Transverse colon (tissue), 4 donors: Measurements from ENCODE around the gene WNT6. TPM values are rescaled to one million over a fixed set of nuclear protein-coding genes. Genes with fewer than 3 reads are reported as not detected.

Experiments used
- DNase-seq: peaks from one replicate; pipeline ENCODE4 v3.0.0-alpha.2; 2019
- H3K27ac ChIP-seq, 4 donors: fragments of 200-600 bp; sonication (generic); 2 replicates each; pipeline ENCODE4 v1.5.1; 2016 to 2018; ENCODE audit warnings: inconsistent platforms in 4 of 4
- H3K27me3 ChIP-seq: fragments of 200-600 bp; sonication (generic); 2 replicates; pipeline ENCODE4 v1.5.1; 2017; ENCODE audit warnings: inconsistent platforms
- H3K36me3 ChIP-seq, 4 donors: fragments of 200-600 bp; sonication (generic); 2 replicates each; pipeline ENCODE4 v1.5.1; 2017 to 2019; ENCODE audit warnings: inconsistent platforms in 4 of 4
- H3K4me1 ChIP-seq, 4 donors: fragments of 200-600 bp; sonication (generic); 2 replicates each; pipeline ENCODE4 v1.5.1; 2017 to 2020; ENCODE audit warnings: inconsistent platforms in 4 of 4
- H3K4me3 ChIP-seq, 4 donors: fragments of 200-600 bp; sonication (generic); 1 replicate in 1 of 4; 2 replicates in 3 of 4; pipeline versions ENCODE4 v1.5.1 to v1.6.1; 2017 to 2019; ENCODE audit warnings: inconsistent platforms in 4 of 4
- H3K9me3 ChIP-seq, 2 donors: fragments of 200-600 bp; sonication (generic); 2 replicates each; pipeline ENCODE4 v1.5.1; 2017 to 2019; ENCODE audit warnings: inconsistent platforms in 2 of 2
- CTCF ChIP-seq, 5 experiments: fragments of 200-600 bp in 3 of 5; fragments of 450-650 bp in 2 of 5; sonication (generic) in 3 of 5; IDR thresholded peaks; 1 replicate in 2 of 5; 2 replicates in 3 of 5; pipeline ENCODE4 v1.5.1; 2016 to 2017; ENCODE audit warnings: antibody characterized with exemption in 5 of 5, inconsistent platforms in 3 of 5, mild to moderate bottlenecking in 2 of 5, moderate library complexity in 1 of 5
- EP300 ChIP-seq: sonication (generic); formaldehyde crosslinking; IDR thresholded peaks from one replicate; pipeline ENCODE4 v1.6.1; 2017; ENCODE audit warnings: antibody characterized with exemption, low read depth
- POLR2A ChIP-seq: fragments of 450-650 bp; IDR thresholded peaks from one replicate; pipeline ENCODE4 v1.6.1; 2016; ENCODE audit warnings: antibody characterized with exemption, mild to moderate bottlenecking, moderate library complexity
- POLR2AphosphoS5 ChIP-seq, 3 donors: sonication (generic); formaldehyde crosslinking; IDR thresholded peaks; one replicate each; pipeline ENCODE4 v1.6.1; 2016; ENCODE audit warnings: antibody characterized with exemption in 3 of 3
- WGBS, 2 donors: methylation state at CpG; one replicate each; pipeline ENCODE4 v1.1.5; 2018; ENCODE audit warnings: low coverage in 1 of 2; 5-methylcytosine and 5-hydroxymethylcytosine counted together
- in situ Hi-C, 4 donors: fragments of 200-750 bp; cut with MboI; loops; one replicate each; pipeline versions ENCODE4 v1.15.0 to v1.15.1; 2017; ENCODE audit warnings: low sequenced_read_pairs in 3 of 4, low pct_ligation_motif_present in 1 of 4, low pct_unique_long_range_greater_than_20kb in 1 of 4
- intact Hi-C: fragments of 100-400 bp; cut with DNase I; formaldehyde crosslinking; loops from one replicate; pipeline ENCODE4 v1.15.1; 2023; ENCODE audit warnings: low total_unique reads
- total RNA-seq, 4 donors: library from RNA; depleted of rRNA; stranded (reverse); fragments of >200 nt; gene quantifications; one replicate each; pipeline ENCODE4 v1.1.0, GENCODE V29; 2016

Gene WNT6
- total RNA-seq, 4 donors from 2014 or later, result 0.82 to 164 (median 1.7) TPM; not detected in 1

DNA sequence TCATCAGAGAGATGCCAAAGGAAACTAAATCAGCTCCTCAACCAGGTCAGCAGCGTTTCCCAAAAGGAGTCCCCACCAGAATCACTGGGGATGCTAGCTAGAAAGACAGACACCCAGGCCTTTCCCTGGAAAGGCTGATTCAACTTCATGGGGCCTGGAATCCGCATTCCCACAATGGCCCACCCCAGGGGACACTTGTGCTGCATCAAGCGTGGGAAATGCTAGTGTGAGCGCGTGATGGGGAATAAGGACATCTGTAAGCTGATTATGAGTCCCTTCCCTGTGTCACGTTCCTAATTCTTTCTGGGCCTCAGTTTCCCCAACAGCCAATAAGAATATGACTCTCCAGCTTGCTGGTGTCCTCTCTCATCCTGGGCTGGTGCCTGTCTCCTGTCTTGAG lies 18.9 kb downstream of the WNT6 start:
- intact Hi-C loops, result no loop called here
- no peak for DNase-seq
- Histone ChIP-seq H3K4me1 (peaks cover 5 to 26% (median 17%) of the 10 kb centered on the region in 4 donors), H3K9me3 (no peaks in the 10 kb centered on the region), H3K27ac (peak overlapping the region in 1 of 4 donors; percentile 30), H3K4me3 (no peak overlapping the region), H3K27me3 (peaks cover 99% of the 10 kb centered on the region), H3K36me3 (no peaks in the 10 kb centered on the region)
- in situ Hi-C loops, result no loop called here
- WGBS, 2 donors, result 20 to 78% methylated on average over 1 to 6 of the region's 6 CpGs
- TF ChIP-seq POLR2AphosphoS5 (IDR thresholded peaks at IDR 0.05), result no peak

- WGBS, 2 donors, result 38% methylated on average over 15 of the region's 16 CpGs; no CpG with 5 or more reads in 1 of the 2 donors
- H3K27me3 ChIP-seq, result peaks cover 99% of the 10 kb centered on the region
- TF ChIP-seq EP300 (no peak), POLR2AphosphoS5 (IDR thresholded peaks at IDR 0.05) (peak in 1 of 3 donors; percentile 15)
- no peaks in the 10 kb centered on the region for H3K9me3 ChIP-seq
- H3K27ac ChIP-seq, result peak overlapping the region in 2 of 4 donors; percentile 10 to 79
- peaks cover 5 to 31% (median 24%) of the 10 kb centered on the region in 4 donors for H3K4me1 ChIP-seq
- no peak overlapping the region for H3K4me3 ChIP-seq
- peak; percentile 59 for DNase-seq
- in situ Hi-C loops (no loop called here), intact Hi-C loops (no loop called here)
- no peaks in the 10 kb centered on the region for H3K36me3 ChIP-seq
Observed at GRCh38 chr2:218878926-218879761, 19.5 kb downstream of the WNT6 start.

DNA sequence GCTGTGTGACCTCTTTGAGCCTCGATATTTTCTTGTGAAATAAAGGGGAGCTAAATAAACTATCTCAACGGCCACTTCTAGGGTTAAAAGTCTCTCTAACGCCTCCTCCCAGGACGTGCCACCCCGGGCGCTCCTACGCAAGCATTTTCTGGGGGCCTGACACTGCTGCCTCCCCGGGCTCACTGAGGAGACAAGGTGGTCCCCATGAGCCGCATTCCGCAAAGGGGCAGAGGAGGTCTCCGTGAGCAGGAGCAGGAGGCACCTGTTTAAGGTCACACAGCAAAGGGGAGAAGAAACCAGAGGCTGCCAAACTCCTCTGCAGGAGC lies 20.1 kb downstream of the WNT6 start:
- no peak for TF ChIP-seq POLR2A
- TF ChIP-seq EP300, result no peak
- TF ChIP-seq CTCF (IDR thresholded peaks at IDR 0.05), result no peak
- TF ChIP-seq POLR2AphosphoS5 (IDR thresholded peaks at IDR 0.05), result no peak
- H3K27ac ChIP-seq, result peak overlapping the region in 2 of 4 donors; percentile 10 to 79
- DNase-seq, result no peak
- in situ Hi-C loops, result no loop called here
- no peaks in the 10 kb centered on the region for H3K36me3 ChIP-seq
- H3K27me3 ChIP-seq, result peaks cover 99% of the 10 kb centered on the region
- H3K9me3 ChIP-seq, result no peaks in the 10 kb centered on the region
- intact Hi-C loops, result no loop called here
- H3K4me1 ChIP-seq, result peaks cover 5 to 31% (median 24%) of the 10 kb centered on the region in 4 donors
- WGBS, 2 donors, result 16% methylated on average over 11 of the region's 11 CpGs; no CpG with 5 or more reads in 1 of the 2 donors
- peak overlapping the region in 1 of 4 donors; percentile 36 for H3K4me3 ChIP-seq

- intact Hi-C loops (no loop called here), in situ Hi-C loops (no loop called here)
- DNase-seq, result peak; percentile 78
- no peak for TF ChIP-seq EP300
- TF ChIP-seq CTCF (IDR thresholded peaks at IDR 0.05), result no peak
- TF ChIP-seq POLR2A, result peak; percentile 29
- TF ChIP-seq POLR2AphosphoS5 (IDR thresholded peaks at IDR 0.05), result peak in 1 of 3 donors; percentile 52
- Histone ChIP-seq H3K4me3 (peak within 1 kb of the TSS in 3 of 4 donors; percentile 6 to 36 (median 22)), H3K9me3 (no peaks in the 10 kb centered on the region), H3K27me3 (peaks cover 98% of the 10 kb centered on the region), H3K27ac (peak within 1 kb of the TSS; percentile 36 to 79 (median 51)), H3K36me3 (no peaks in the 10 kb centered on the region), H3K4me1 (peaks cover 5 to 31% (median 24%) of the 10 kb centered on the region in 4 donors)
- 4% methylated on average over 17 of the region's 58 CpGs; no CpG with 5 or more reads in 1 of the 2 donors for whole genome bisulfite sequencing, 2 donors
Observed at GRCh38 chr2:218880102-218880858, 20.7 kb downstream of the WNT6 start, which contains the start of gene WNT10A. Gene WNT10A (plus strand): TSS chr2:218880852. CDS start chr2:218880996, 144 bp downstream.
